H1 (cell line): Measurements from ENCODE around the gene C3orf85. TPM values are rescaled to one million over a fixed set of nuclear protein-coding genes. Genes with fewer than 3 reads are reported as not detected.

Experiments used
- CTCF ChIA-PET: fragments of 300-600 bp; sonication (Branson Sonifier 250); formaldehyde crosslinking; loops from one replicate; lab custom pipeline; 2021; ENCODE audit not compliant: partially characterized antibody; lab: Charles Lee
- POLR2A ChIA-PET: fragments of 300-600 bp; sonication (Branson Sonifier 250); formaldehyde crosslinking; loops from one replicate; lab custom pipeline; 2021; ENCODE audit warnings: inconsistent platforms; ENCODE audit not compliant: partially characterized antibody; lab: Charles Lee
- DNase-seq, 2 experiments: peaks; one replicate each; pipeline versions ENCODE4 v3.0.0 to v3.0.0-alpha.2; 2010 to 2022; ENCODE audit warnings: low spot score in 2 of 2, low read depth in 1 of 2, mixed read lengths in 1 of 2
- FAIRE-seq: peaks from 2 replicates; lab custom pipeline; 2011; peaks lifted over from hg19 to GRCh38; lab: Jason Lieb, UNC
- H2AFZ ChIP-seq: 2 replicates; pipeline ENCODE4 v1.8.1; 2012; ENCODE audit warnings: low read length, inconsistent platforms
- H2AK5ac ChIP-seq: 2 replicates; pipeline ENCODE4 v1.6.1; 2013; ENCODE audit warnings: low read depth, low read length
- H2BK120ac ChIP-seq: replicated peaks from 2 replicates; pipeline ENCODE3; 2013; ENCODE audit warnings: low read depth, low read length, inconsistent platforms
- H2BK12ac ChIP-seq: 2 replicates; pipeline ENCODE4 v1.6.1; 2013; ENCODE audit warnings: low read depth, low read length
- H2BK15ac ChIP-seq: 2 replicates; pipeline ENCODE4 v1.6.1; 2013; ENCODE audit warnings: low read length
- H2BK20ac ChIP-seq: 2 replicates; pipeline ENCODE4 v1.6.1; 2013; ENCODE audit warnings: low read length
- H2BK5ac ChIP-seq: 2 replicates; pipeline ENCODE4 v1.6.1; 2013; ENCODE audit warnings: low read depth, low read length
- H3K14ac ChIP-seq: 2 replicates; pipeline ENCODE4 v1.6.1; 2013; ENCODE audit warnings: inconsistent platforms; ENCODE audit not compliant: insufficient read length
- H3K18ac ChIP-seq: 2 replicates; pipeline ENCODE4 v1.6.1; 2013; ENCODE audit warnings: low read length; ENCODE audit errors: extremely low read depth
- H3K23ac ChIP-seq: 2 replicates; pipeline ENCODE4 v1.6.1; 2013; ENCODE audit warnings: inconsistent platforms; ENCODE audit not compliant: insufficient read length
- H3K23me2 ChIP-seq: 2 replicates; pipeline ENCODE4 v1.6.1; 2013; ENCODE audit warnings: low read depth, low read length
- H3K27ac ChIP-seq: 2 replicates; pipeline ENCODE4 v1.6.1; 2011; ENCODE audit warnings: low read depth, low read length, inconsistent platforms
- H3K27me3 ChIP-seq, 4 experiments: replicated peaks in 1 of 4; 1 replicate in 1 of 4; 2 replicates in 3 of 4; pipeline versions ENCODE4 v1.6.1 to v1.8.1; 2011 to 2013; ENCODE audit warnings: low read length in 3 of 4, mild to moderate bottlenecking in 3 of 4, inconsistent platforms in 2 of 4, mixed read lengths in 2 of 4, moderate library complexity in 1 of 4; ENCODE audit not compliant: control insufficient read depth in 3 of 4, insufficient read depth in 3 of 4; ENCODE audit errors: extremely low read depth in 1 of 4
- H3K36me3 ChIP-seq, 4 experiments: 2 replicates each; pipeline versions ENCODE4 v1.6.1 to v1.8.1; 2011 to 2013; ENCODE audit warnings: mild to moderate bottlenecking in 4 of 4, low read length in 3 of 4, moderate library complexity in 2 of 4, control low read depth in 1 of 4, inconsistent platforms in 1 of 4; ENCODE audit not compliant: insufficient read depth in 4 of 4, control insufficient read depth in 2 of 4
- H3K4ac ChIP-seq: replicated peaks from 2 replicates; pipeline ENCODE3; 2013; ENCODE audit warnings: low read length, low read depth, mixed read lengths, inconsistent platforms; ENCODE audit not compliant: insufficient read length
- H3K4me1 ChIP-seq, 4 experiments: replicated peaks in 1 of 4; 1 replicate in 1 of 4; 2 replicates in 3 of 4; pipeline versions ENCODE4 v1.6.1 to v1.8.1; 2011 to 2013; ENCODE audit warnings: low read length in 3 of 4, inconsistent platforms in 2 of 4, mixed read lengths in 1 of 4; ENCODE audit not compliant: insufficient read depth in 4 of 4, control insufficient read depth in 3 of 4
- H3K4me2 ChIP-seq, 2 experiments: 2 replicates each; pipeline versions ENCODE4 v1.6.1 to v1.8.1; 2011 to 2013; ENCODE audit warnings: low read depth in 2 of 2, low read length in 2 of 2, control low read depth in 1 of 2, inconsistent platforms in 1 of 2, mild to moderate bottlenecking in 1 of 2; ENCODE audit not compliant: insufficient read depth in 1 of 2
- H3K4me3 ChIP-seq, 4 experiments: fragments of 200-600, 300-600 bp in 1 of 4; sonication (generic), shearing (Covaris generic), sonication (Bioruptor Twin) in 1 of 4; 2 replicates each; pipeline versions ENCODE4 v1.5.1 to v1.8.1; 2011 to 2016; ENCODE audit warnings: low read length in 4 of 4, low read depth in 3 of 4, control low read depth in 2 of 4, inconsistent platforms in 2 of 4, mild to moderate bottlenecking in 2 of 4, mixed read lengths in 1 of 4, moderate library complexity in 1 of 4; ENCODE audit not compliant: insufficient read depth in 2 of 4; ENCODE audit errors: extremely low read depth in 1 of 4
- H3K56ac ChIP-seq: replicated peaks from 2 replicates; pipeline ENCODE3; 2013; ENCODE audit warnings: low read depth, mild to moderate bottlenecking, mixed read lengths, low read length, inconsistent platforms; ENCODE audit not compliant: insufficient read length
- H3K79me1 ChIP-seq: 2 replicates; pipeline ENCODE4 v1.6.1; 2013; ENCODE audit warnings: low read depth, low read length, control low read depth
- H3K79me2 ChIP-seq, 2 experiments: 2 replicates each; pipeline versions ENCODE4 v1.6.1 to v1.8.1; 2012 to 2013; ENCODE audit warnings: low read length in 2 of 2, mild to moderate bottlenecking in 2 of 2, inconsistent platforms in 1 of 2; ENCODE audit not compliant: insufficient read depth in 2 of 2, control insufficient read depth in 1 of 2
- H3K9ac ChIP-seq, 4 experiments: replicated peaks in 1 of 4; 1 replicate in 1 of 4; 2 replicates in 3 of 4; pipeline versions ENCODE4 v1.6.1 to v1.8.1; 2011 to 2013; ENCODE audit warnings: low read depth in 3 of 4, low read length in 3 of 4, control low read depth in 2 of 4, mild to moderate bottlenecking in 2 of 4, moderate library complexity in 2 of 4, inconsistent platforms in 1 of 4; ENCODE audit errors: extremely low read depth in 1 of 4
- H3K9me3 ChIP-seq, 2 experiments: 2 replicates each; pipeline versions ENCODE4 v1.6.1 to v1.8.1; 2012 to 2013; ENCODE audit warnings: mild to moderate bottlenecking in 2 of 2, moderate library complexity in 2 of 2, control low read depth in 1 of 2, inconsistent platforms in 1 of 2, low read depth in 1 of 2, low read length in 1 of 2, mixed read lengths in 1 of 2; ENCODE audit not compliant: insufficient read depth in 2 of 2
- H4K20me1 ChIP-seq, 2 experiments: replicated peaks in 1 of 2; 2 replicates each; pipeline versions ENCODE3 to v1.8.1; 2011 to 2013; ENCODE audit warnings: inconsistent platforms in 2 of 2, low read length in 2 of 2, mild to moderate bottlenecking in 1 of 2; ENCODE audit not compliant: insufficient read depth in 2 of 2, control insufficient read depth in 1 of 2
- H4K5ac ChIP-seq: 2 replicates; pipeline ENCODE4 v1.6.1; 2013; ENCODE audit warnings: low read length, low read depth, mixed read lengths, inconsistent platforms; ENCODE audit not compliant: insufficient read length
- H4K8ac ChIP-seq: 2 replicates; pipeline ENCODE4 v1.8.0; 2013; ENCODE audit warnings: mild to moderate bottlenecking, moderate library complexity, low read length, inconsistent platforms; ENCODE audit not compliant: insufficient read depth; ENCODE audit errors: extremely low read depth
- H4K91ac ChIP-seq: replicated peaks from 2 replicates; pipeline ENCODE3; 2013; ENCODE audit warnings: low read length, mixed read lengths, inconsistent platforms; ENCODE audit not compliant: insufficient read length
- CHD2 ChIP-seq: IDR thresholded peaks from 2 replicates; pipeline ENCODE4 v1.6.1; 2012; ENCODE audit warnings: low read length, improper control_type of control experiment
- SP2 ChIP-seq: IDR thresholded peaks from 2 replicates; pipeline ENCODE4 v1.6.1; 2012; ENCODE audit warnings: mild to moderate bottlenecking, low read length, inconsistent platforms
- SUZ12 ChIP-seq: fragments of 200-600 bp; sonication (generic); IDR thresholded peaks from 2 replicates; pipeline ENCODE4 v1.6.1; 2012; ENCODE audit warnings: mild to moderate bottlenecking, inconsistent platforms, low read length, moderate library complexity, mixed read lengths
- YY1 ChIP-seq: IDR thresholded peaks from 2 replicates; pipeline ENCODE4 v1.6.1; 2011; ENCODE audit warnings: low read depth, mild to moderate bottlenecking, low read length
- ZNF274 ChIP-seq: IDR thresholded peaks from 2 replicates; pipeline ENCODE4 v1.7.0; 2012; ENCODE audit warnings: low read length, borderline replicate concordance; ENCODE audit errors: extremely low read depth
- WGBS, 2 experiments: shearing (Covaris generic) in 1 of 2; methylation state at CpG; one replicate each; pipeline versions ENCODE4 v1.1.6 to v1.1.7; 2013 to 2015; ENCODE audit warnings: low lambda C conversion rate in 2 of 2, mixed read lengths in 2 of 2, inconsistent platforms in 1 of 2, low coverage in 1 of 2, missing lambda C conversion rate in 1 of 2; ENCODE audit not compliant: insufficient replicate concordance in 2 of 2, insufficient coverage in 1 of 2, insufficient read length in 1 of 2; ENCODE audit errors: extremely low coverage in 1 of 2, missing lambda C conversion rate in 1 of 2; 5-methylcytosine and 5-hydroxymethylcytosine counted together
- polyA plus RNA-seq, 7 experiments: library from polyadenylated mRNA; depleted of rRNA in 3 of 7; stranded (reverse) in 5 of 7; unstranded in 2 of 7; fragments of >200 nt in 5 of 7; fragments of 200-250 nt in 2 of 7; gene quantifications; 1 replicate in 5 of 7; 2 replicates in 1 of 7; 4 replicates in 1 of 7; pipeline versions ENCODE4 v1.2.1 to v1.2.3, GENCODE V29; 2011 to 2013; ENCODE audit warnings: missing spikeins in 2 of 7, mixed read lengths in 2 of 7
- total RNA-seq: library from RNA; stranded (reverse); fragmentation: NEBNext Ultra II Directional; extraction: Animal tissue kit (Norgen Biotek cat#: 25700); gene quantifications from 2 replicates; pipeline ENCODE4 v1.2.1, GENCODE V29; 2021
- TF ChIP-seq, protein P1 (sequence below): IDR thresholded peaks from 2 replicates; pipeline ENCODE4 v1.6.1; 2011; ENCODE audit warnings: low read depth, mild to moderate bottlenecking, low read length; ENCODE audit not compliant: insufficient read depth

C3orf85 gene
- total and polyA plus RNA-seq, 2 of the 8 experiments (the other 6 are each of a cell fraction or from before 2014, with no cell fraction given), result not detected

DNA sequence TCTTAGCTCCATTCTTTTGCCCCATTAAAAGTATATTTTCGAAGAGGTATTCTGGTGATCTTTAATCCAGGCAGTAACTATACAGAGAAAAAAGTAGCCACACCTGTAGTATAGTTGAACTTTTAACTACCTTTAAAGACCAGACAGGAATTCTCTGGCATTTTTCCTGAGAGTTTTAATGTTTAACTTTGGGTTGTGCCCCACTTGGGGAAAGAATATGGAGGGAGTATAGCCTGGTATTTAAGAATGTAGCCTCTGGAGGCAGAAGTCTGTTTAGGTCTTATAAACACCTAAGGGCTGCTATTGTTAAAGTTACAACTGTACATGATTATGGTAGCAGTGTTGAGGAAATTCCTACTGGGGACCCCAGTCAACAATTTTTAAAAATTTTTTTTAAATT lies 19.3 kb downstream of the C3orf85 start:
- Histone ChIP-seq H3K56ac (no peak overlapping the region), H3K9me3 (no peaks in the 10 kb centered on the region), H2AFZ (no peak overlapping the region), H3K27ac (no peak overlapping the region), H3K9ac (no peak overlapping the region), H3K4me2 (no peak overlapping the region), H3K4me1 (no peaks in the 10 kb centered on the region), H3K23me2 (no peaks in the 10 kb centered on the region), H3K79me1 (no peaks in the 10 kb centered on the region), H2BK5ac (no peak overlapping the region), H2BK120ac (no peak overlapping the region), H3K23ac (no peak overlapping the region), H2BK20ac (no peak overlapping the region), H3K27me3 (no peaks in the 10 kb centered on the region), H4K8ac (no peak overlapping the region), H3K4me3 (no peak overlapping the region), H4K5ac (no peak overlapping the region), H4K91ac (no peak overlapping the region), H3K14ac (no peak overlapping the region), H2BK12ac (no peak overlapping the region), H3K4ac (no peak overlapping the region), H3K79me2 (no peaks in the 10 kb centered on the region), H3K18ac (no peak overlapping the region), H4K20me1 (no peaks in the 10 kb centered on the region), H3K36me3 (no peaks in the 10 kb centered on the region), H2BK15ac (no peak overlapping the region), H2AK5ac (no peak overlapping the region)
- CTCF ChIA-PET, result interaction anchor here (0.6 to 2.4 kb wide), 4 partner anchors 17 to 72 kb away, joined by 3 to 11 read pairs (median 4); no protein-coding TSS in a partner anchor
- POLR2A ChIA-PET, result no interaction called here
- 84% methylated on average over 1 of the region's 1 CpG; no CpG with 5 or more reads in 1 of the 2 experiments for WGBS, 2 experiments
- TF ChIP-seq, protein P1, sequence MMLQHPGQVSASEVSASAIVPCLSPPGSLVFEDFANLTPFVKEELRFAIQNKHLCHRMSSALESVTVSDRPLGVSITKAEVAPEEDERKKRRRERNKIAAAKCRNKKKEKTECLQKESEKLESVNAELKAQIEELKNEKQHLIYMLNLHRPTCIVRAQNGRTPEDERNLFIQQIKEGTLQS, result no peak
- TF ChIP-seq CHD2, result no peak
- no peak for TF ChIP-seq ZNF274
- TF ChIP-seq YY1, result no peak
- no peak for TF ChIP-seq SUZ12
- no peak for TF ChIP-seq SP2
- DNase-seq, result no peak
- FAIRE-seq, result no peak
